AG04449 (cell line): ENCODE results near the gene OXSR1.

Experiments
- CTCF ChIA-PET: fragments of 350-600 bp; formaldehyde crosslinking; extraction: SDS; loops from one replicate; lab custom pipeline; 2021; ENCODE audit warnings: antibody characterized with exemption; lab: Yijun Ruan, JAX
- POLR2A ChIA-PET: fragments of 400-600, 350-600 bp; formaldehyde crosslinking; extraction: SDS; loops from one replicate; lab custom pipeline; 2020; ENCODE audit warnings: antibody characterized with exemption, inconsistent platforms; lab: Yijun Ruan, JAX
- DNase-seq: peaks from one replicate; pipeline ENCODE4 v3.0.0-alpha.2; 2010; ENCODE audit warnings: low read depth, low spot score
- H3K4me3 ChIP-seq: 2 replicates; pipeline ENCODE4 v1.5.1; 2011; ENCODE audit warnings: low read depth, mild to moderate bottlenecking, control low read depth, low read length
- TF ChIP-seq, protein P1 (sequence below): IDR thresholded peaks from one replicate; pipeline ENCODE4 v1.5.1; 2011; ENCODE audit warnings: mild to moderate bottlenecking, moderate library complexity, low read length, control low read depth, inconsistent platforms; ENCODE audit not compliant: insufficient read depth; ENCODE audit errors: missing control alignments

OXSR1 gene

DNA sequence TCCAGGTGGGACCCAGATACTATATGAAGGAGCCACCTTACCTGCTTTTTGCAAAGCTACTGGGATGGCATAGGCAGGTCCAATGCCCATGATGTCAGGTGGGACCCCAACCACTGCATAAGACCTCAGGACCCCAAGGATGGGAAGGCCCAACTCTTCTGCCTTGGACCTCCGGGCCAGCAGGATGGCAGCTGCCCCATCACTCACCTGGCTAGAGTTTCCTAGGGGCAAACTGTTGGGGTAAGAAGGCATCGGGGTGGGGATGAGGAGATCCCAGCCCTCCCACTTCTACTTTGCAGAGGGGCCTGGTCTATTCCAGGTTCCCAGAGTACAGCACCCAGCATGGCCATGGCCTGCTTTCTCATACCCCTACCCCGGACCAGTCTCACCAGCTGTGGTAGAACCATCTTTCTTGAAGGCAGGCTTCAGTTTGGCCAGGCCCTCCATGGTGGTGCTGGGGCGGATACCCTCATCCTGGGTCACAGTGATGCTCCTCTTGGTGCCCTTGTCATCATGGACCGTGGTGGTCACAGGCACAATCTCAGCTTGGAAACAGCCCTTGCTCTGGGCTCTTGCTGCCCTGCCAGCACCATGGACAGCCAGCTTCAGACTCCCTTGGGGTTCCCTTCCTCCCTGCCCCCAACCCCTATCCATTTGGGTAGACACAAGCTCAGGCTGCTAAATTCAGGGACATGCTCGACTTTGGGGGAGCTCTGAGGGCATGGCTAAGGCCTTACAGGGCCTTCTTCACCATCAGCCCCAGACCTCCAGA, 39.0 kb upstream of the OXSR1 start:
- DNase-seq, result no peak
- TF ChIP-seq, protein P1, sequence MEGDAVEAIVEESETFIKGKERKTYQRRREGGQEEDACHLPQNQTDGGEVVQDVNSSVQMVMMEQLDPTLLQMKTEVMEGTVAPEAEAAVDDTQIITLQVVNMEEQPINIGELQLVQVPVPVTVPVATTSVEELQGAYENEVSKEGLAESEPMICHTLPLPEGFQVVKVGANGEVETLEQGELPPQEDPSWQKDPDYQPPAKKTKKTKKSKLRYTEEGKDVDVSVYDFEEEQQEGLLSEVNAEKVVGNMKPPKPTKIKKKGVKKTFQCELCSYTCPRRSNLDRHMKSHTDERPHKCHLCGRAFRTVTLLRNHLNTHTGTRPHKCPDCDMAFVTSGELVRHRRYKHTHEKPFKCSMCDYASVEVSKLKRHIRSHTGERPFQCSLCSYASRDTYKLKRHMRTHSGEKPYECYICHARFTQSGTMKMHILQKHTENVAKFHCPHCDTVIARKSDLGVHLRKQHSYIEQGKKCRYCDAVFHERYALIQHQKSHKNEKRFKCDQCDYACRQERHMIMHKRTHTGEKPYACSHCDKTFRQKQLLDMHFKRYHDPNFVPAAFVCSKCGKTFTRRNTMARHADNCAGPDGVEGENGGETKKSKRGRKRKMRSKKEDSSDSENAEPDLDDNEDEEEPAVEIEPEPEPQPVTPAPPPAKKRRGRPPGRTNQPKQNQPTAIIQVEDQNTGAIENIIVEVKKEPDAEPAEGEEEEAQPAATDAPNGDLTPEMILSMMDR, result no peak
- CTCF ChIA-PET, result interaction anchor here (6.8 kb wide), 1 partner anchor 8 kb away, joined by 51 read pairs; no protein-coding TSS in a partner anchor
- POLR2A ChIA-PET, result no interaction called here
- no peak overlapping the region for H3K4me3 ChIP-seq

DNA sequence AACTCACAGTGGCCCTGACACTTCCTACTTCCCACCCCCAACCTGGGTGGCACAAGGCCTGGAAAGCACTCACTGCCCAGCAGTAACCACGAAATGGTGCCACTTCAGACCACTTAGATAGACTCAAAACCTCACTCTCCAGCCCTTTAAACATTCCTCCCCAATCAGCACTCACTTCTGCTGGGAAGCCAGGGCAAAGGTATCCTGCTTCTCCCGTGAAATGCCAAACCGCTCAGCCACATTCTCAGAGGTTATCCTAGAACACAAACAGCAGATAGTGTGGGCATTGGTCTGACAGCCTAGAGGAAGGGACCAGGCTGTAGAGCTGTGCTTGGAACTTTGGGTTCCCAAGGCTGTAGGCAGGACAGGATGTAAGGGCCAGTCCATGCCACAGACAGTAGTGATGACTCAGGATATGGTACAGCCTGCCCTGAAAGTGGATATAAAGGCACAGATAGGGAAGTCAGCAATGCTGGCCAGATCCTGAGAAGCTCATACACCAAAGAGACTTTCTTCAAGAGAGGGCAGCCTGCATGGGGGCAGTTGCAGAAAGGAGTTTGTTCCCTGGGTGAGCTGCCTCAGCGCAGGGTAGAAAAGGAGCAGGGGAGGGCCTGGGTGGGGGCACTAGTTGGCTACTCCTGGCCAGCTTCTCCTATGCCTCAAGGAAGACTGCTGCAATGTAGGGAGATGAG, 37.6 kb upstream of the OXSR1 start:
- no peak for DNase-seq
- POLR2A ChIA-PET, result interaction anchor here (1.5 kb wide), 1 partner anchor 9 kb away, joined by 6 read pairs; the partner anchor contains the start of gene ACAA1

DNA sequence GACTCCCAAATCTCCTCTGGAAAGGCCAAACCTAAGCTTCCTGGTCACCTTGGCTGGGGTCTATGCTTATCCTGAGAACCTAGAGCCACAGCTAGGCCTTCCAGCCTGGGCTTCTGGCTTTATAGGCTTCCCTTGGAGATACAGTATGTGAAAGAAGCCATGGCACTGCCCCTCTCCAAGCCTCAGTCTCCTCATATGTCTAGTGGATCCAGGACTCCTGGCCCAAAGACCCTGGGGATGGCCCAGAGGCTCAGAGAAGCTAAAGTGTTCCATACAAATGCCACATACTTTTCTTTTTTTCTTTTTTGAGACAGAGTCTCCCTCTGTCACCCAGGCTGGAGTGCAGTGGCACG, 37.1 kb upstream of the OXSR1 start:
- TF ChIP-seq, protein P1, result no peak
- ChIA-PET POLR2A (interaction anchor here (0.7 to 1.5 kb wide), 2 partner anchors 9 to 965 kb away, joined by 3 to 6 read pairs; partner anchors contain the start of gene ACAA1), CTCF (interaction anchor here (1.6 to 6.8 kb wide), 2 partner anchors 10 to 218 kb away, joined by 8 to 51 read pairs; partner anchors contain the start of gene XYLB)
- no peak for DNase-seq
- no peak overlapping the region for H3K4me3 ChIP-seq

More for the DNA sequence above, 37.6 kb upstream of the OXSR1 start:
- TF ChIP-seq, protein P1, result no peak
- no peak overlapping the region for H3K4me3 ChIP-seq
- CTCF ChIA-PET, result interaction anchor here (1.6 to 6.8 kb wide), 2 partner anchors 10 to 219 kb away, joined by 8 to 51 read pairs; partner anchors contain the start of gene XYLB

DNA sequence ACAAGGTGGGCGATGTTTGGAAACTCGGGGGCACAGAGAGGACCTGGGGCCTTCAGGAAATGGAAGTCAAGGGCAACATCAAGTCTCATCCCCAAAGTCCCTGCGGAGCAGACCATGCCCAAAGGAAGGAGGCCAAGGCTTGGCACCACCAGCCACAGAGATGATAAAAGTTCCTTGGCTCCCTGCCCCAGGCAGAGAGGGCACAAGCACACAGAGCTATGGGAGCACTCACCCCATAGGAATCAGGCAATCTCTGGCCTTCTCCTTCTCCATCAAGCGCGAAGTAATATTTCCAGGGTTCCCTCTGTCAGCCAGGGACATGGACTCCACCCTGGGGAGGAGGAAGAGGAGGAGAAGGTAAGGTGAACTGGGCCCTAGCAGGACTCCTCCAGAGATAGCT, 36.3 kb upstream of the OXSR1 start:
- TF ChIP-seq, protein P1, result no peak
- no peak for DNase-seq
- H3K4me3 ChIP-seq, result no peak overlapping the region
- ChIA-PET POLR2A (interaction anchor here (1.5 kb wide), 1 partner anchor 8 kb away, joined by 6 read pairs; the partner anchor contains the start of gene ACAA1), CTCF (interaction anchor here (0.6 to 6.8 kb wide), 3 partner anchors 11 to 351 kb away, joined by 3 to 51 read pairs (median 8); partner anchors contain the start of gene XYLB)

DNA sequence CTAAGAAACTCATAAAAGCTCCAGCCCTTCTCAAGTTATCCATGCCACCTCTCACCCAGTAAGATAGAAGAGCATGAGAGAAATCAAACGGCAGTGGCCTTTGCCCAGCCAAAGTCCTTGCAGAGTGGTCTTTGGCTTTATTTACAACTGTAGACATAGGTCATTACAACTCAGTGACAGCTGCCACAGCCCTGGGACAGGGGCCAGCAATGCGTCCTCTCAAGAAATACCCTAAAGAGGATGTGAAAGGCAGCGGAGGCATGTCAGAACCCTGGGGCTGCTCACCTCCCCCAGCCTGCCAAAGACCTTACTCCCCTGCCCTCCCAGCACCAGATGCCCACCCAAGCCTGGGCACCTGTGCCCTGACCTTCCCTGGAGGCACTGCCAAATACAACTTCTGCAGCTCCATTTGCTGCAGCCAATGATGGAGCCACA, 34.7 kb upstream of the OXSR1 start:
- ChIA-PET POLR2A (no interaction called here), CTCF (interaction anchor here (1.1 to 6.8 kb wide), 8 partner anchors 12 to 349 kb away, joined by 3 to 51 read pairs (median 6); partner anchors contain the start of genes SLC22A13 and XYLB)
- TF ChIP-seq, protein P1, result no peak
- DNase-seq, result no peak
- H3K4me3 ChIP-seq, result no peak overlapping the region
